Bronchial smooth muscle cell (primary cell): Measurements from ENCODE around the gene FBLL1. TPM values are rescaled to one million over a fixed set of nuclear protein-coding genes. Genes with fewer than 3 reads are reported as not detected.

Experiments
- total RNA-seq: library from RNA; depleted of rRNA; stranded (reverse); fragments of >200 nt; gene quantifications from 2 replicates; pipeline ENCODE4 v1.2.1, GENCODE V29; 2014

The FBLL1 gene
- 0.26 and 0.79 TPM in 2 replicates for total RNA-seq

DNA sequence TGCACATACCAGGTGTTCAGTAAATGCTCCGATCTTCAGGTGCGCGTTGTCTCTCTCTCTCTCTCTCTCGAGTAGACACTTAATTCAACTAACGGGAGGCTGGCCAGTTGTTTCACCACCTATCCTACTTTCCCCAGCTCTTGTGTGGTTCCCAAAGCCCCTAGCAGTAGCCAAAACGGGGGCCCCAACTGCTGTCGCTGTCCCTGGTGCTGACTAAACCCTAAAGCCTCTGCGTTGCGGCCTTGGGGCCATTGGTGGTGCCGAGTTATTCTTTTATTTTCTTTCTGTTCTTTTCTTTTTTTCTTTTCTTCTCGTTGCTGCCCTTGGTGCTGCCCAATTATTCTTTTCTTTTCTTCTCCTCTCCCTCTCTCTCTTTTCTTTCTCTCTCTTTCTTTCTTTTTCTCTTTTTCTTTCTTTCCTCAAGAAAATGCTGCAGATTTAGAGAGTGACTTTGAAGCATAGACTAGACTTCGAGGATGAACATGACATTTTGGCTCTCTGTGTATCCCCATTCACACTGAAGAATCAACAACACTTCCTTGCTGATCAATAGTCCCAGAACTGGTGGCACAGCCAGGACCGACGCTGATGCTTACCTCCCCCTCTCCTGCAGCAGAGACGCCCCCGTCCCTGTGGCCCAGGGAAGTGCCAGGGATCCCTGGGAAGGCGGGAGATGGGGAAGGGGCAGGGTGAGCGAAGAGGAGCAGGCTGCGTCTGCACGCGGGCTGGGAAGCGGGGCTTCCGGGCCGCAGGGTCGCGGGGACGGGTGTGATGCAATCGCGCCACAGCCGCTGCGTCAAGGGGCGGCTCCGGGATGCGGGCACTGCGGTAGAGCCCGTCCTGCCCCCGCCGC lies at the start of gene FBLL1:
FBLL1 (plus strand) TSS at position 785 of the 853 bp plus-strand sequence. CDS start 200 bp downstream, outside the sequence.

DNA sequence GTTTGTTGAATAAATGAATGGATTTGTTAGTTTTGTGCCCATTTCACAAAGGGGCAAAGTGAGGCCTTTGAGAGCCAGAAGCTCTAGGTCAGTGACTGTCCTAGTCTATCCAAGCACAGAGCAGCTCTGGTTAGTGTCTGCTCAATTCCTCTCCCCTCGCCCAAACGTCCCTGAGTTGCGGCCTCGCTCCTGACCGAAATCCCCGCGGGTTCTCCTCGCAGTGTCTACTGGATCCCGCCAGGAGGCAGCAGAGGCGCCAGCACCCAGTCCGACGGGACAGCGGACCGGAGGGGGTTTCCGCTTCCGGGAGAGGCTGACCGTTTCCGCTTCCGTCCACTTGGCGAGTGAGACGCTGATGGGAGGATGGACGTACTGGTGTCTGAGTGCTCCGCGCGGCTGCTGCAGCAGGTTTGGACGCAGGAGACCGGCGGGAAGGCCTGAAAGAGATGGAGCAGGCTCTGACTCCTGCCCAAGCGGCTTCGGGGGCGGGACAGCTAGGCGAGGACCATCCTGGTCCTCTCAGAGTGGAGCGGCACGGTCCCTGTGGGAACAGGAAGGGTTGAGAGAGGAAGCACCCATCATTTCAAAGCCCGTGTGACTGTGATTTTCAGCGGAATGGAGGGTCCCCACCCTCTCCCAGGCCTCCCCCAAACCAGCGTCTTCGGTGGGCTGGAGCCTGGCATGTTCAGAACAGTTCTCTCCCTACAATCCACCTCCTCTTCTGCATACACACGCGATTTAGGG lies 42.8 kb upstream of the FBLL1 start, which contains the start of gene RARS1:
RARS1 (plus strand) TSS at position 336 of the 744 bp plus-strand sequence; CDS start at position 364, 28 bp downstream.

DNA sequence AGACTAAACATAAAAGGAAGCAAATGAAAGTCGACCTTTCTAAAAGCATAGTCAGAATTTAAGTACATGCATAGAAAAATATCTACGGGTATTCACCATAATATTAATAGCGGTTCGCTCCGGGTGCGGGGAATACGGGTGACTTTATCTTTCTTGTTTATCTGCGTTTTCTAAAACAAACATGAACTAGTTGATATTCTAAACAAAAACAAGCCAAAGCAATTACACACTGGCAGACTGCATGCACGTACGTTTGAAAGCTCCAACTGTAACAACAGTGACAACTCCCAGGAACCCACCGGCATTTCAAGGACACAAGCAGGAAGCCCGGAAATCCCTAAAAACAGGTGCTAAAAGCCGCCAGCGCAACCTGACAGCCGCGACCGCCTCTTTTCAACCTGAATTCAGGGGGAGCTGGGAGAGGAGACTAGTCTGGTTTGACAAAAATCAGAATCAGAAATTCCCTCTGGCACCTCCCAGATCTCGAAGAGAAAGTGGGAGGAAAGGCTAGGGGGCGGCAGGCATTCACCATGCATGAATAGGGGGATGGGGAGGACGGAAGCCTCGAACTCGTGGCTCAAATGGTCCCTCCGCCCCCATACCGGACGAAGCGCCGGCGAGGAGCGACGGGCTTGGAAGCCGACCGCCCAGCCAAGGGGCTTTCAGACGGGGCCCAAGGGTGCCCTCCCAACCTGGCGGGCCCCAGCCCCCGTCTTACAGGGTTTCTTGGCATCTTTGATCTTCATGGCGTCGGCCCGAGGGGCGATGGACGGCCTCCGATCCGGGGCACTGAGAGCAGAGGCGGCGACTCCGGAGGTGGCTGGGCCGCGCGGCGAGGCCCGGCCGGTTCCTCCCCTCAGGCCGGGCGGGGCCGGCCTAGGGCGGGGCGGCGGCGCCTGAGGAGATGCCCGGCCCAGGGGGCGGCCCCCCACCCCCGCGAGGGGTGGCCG lies 49.7 kb downstream of the FBLL1 start, which contains the start of gene PANK3:
PANK3 (minus strand) TSS at position 831 of the 950 bp plus-strand sequence; CDS start at position 746, 85 bp downstream.

Other genes with a start within 250 kb of the FBLL1 start
- 0.17 and 0.32 TPM in 2 replicates for gene WWC1, start 237.7 kb upstream of the FBLL1 start, total RNA-seq
- gene RARS1, start 42.8 kb upstream of the FBLL1 start, total RNA-seq: 104 and 151 TPM in 2 replicates
- 12.0 and 18.4 TPM in 2 replicates for gene PANK3, start 50.1 kb downstream of the FBLL1 start, total RNA-seq